Skeletal muscle tissue (tissue), 5 donors: ENCODE data around the gene MDFI. TPM values are rescaled to one million over a fixed set of nuclear protein-coding genes. Genes with fewer than 3 reads are reported as not detected.

Experiments
- H3K27ac ChIP-seq: one replicate; pipeline ENCODE4 v1.7.0; 2013; ENCODE audit warnings: mild to moderate bottlenecking, low read depth, low read length, inconsistent platforms
- H3K27me3 ChIP-seq, 3 donors: one replicate each; pipeline ENCODE4 v1.7.0; 2013; ENCODE audit warnings: low read length in 3 of 3; ENCODE audit not compliant: control insufficient read depth in 3 of 3, insufficient read depth in 3 of 3
- H3K36me3 ChIP-seq, 3 donors: one replicate each; pipeline ENCODE4 v1.7.0; 2013; ENCODE audit warnings: low read length in 3 of 3; ENCODE audit not compliant: control insufficient read depth in 3 of 3, insufficient read depth in 3 of 3
- H3K4me1 ChIP-seq, 3 donors: one replicate each; pipeline ENCODE4 v1.7.0; 2013; ENCODE audit warnings: low read length in 3 of 3, mild to moderate bottlenecking in 3 of 3; ENCODE audit not compliant: control insufficient read depth in 3 of 3, insufficient read depth in 3 of 3
- H3K4me3 ChIP-seq, 3 donors: one replicate each; pipeline ENCODE4 v1.7.0; 2013; ENCODE audit warnings: low read length in 3 of 3
- H3K9ac ChIP-seq, 3 donors: one replicate each; pipeline ENCODE4 v1.7.0; 2013; ENCODE audit warnings: low read length in 3 of 3, mild to moderate bottlenecking in 3 of 3, moderate library complexity in 2 of 3, low read depth in 1 of 3
- H3K9me3 ChIP-seq, 3 donors: one replicate each; pipeline ENCODE4 v1.7.0; 2013; ENCODE audit warnings: low read length in 3 of 3; ENCODE audit not compliant: control insufficient read depth in 3 of 3
- small RNA-seq: library from RNA; depleted of rRNA; stranded (forward); fragments of <200 nt; gene quantifications from one replicate; pipeline ENCODE3, GENCODE V24; 2014
- total RNA-seq: library from RNA; depleted of rRNA; stranded (reverse); fragments of >200 nt; gene quantifications from one replicate; pipeline ENCODE4 v1.2.3, GENCODE V29; 2014
- donor health status: Osteomylitis.

MDFI gene
- total RNA-seq, 1 donor from 2014 or later = 37.1 TPM

DNA sequence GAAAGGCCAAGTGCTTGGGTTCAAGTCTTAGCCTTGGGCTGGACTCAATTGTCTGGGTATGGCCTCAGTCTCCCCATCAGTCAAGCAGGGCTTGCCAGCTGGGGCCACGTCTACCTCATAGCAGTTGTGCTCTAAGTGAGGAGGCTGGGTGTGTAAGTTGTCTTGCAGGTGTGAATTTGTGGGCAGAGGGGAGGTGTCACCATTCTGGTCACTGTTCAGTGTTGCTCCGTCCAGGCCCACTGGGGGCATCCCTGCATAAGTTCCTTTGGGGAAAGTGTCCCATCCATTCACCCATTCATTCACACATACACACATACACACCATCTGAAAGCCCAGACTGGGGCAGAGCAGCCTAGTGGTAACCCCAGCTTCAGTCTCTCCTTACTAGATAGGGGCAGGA lies 60.8 kb downstream of the MDFI start:
- no peak overlapping the region for H3K4me3 ChIP-seq
- no peak overlapping the region for H3K27ac ChIP-seq
- no peaks in the 10 kb centered on the region for H3K9me3 ChIP-seq
- H3K27me3 ChIP-seq = no peaks in the 10 kb centered on the region
- H3K36me3 ChIP-seq = peaks cover 0 to 10% (median 5%) of the 10 kb centered on the region in 3 donors
- peaks cover 50 to 67% (median 52%) of the 10 kb centered on the region in 3 donors for H3K4me1 ChIP-seq
- H3K9ac ChIP-seq = no peak overlapping the region

DNA sequence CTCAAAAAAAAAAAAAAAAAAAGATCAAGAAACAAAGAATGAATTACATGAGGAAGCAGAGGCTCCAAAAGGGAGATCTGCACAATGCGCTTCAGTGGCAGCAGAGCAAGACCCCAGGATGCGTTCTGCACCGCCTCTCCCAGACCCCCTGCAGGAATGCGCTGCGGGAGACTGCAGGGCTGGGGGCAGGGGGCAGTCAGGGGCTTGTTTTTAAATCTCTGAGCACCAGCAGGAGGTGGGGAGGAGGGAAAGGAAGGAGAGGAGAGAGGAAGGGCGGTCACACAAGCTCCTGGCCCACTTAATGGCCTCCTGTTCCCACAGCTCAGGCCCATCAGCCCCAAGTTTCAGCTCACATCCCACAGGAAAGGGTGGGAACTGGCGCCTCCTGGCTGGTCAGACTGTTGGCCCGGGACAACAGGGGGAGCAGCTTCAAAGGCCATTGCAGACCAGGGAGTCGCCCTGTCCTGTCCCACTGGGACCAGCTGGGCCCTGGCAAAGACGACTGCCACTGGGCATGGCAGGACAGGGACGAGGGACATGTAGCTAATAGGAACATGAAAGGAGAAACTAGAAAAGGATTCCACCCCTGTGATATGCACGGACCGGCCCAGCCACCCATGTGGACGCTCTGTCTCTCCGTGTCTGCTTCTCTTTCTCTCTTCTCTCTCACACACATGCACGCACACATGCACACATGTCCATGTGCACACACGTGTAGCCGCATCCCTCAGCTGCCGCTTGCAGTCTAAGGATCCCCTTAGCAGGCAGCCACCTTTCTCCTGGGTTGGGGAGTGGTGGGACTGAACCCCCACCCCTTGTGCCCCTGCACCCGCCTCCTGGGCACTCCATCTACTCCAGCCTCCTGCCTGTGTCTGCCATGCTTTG lies 62.4 kb downstream of the MDFI start:
- H3K4me1 ChIP-seq = peaks cover 55 to 67% (median 56%) of the 10 kb centered on the region in 3 donors
- no peak overlapping the region for H3K27ac ChIP-seq

DNA sequence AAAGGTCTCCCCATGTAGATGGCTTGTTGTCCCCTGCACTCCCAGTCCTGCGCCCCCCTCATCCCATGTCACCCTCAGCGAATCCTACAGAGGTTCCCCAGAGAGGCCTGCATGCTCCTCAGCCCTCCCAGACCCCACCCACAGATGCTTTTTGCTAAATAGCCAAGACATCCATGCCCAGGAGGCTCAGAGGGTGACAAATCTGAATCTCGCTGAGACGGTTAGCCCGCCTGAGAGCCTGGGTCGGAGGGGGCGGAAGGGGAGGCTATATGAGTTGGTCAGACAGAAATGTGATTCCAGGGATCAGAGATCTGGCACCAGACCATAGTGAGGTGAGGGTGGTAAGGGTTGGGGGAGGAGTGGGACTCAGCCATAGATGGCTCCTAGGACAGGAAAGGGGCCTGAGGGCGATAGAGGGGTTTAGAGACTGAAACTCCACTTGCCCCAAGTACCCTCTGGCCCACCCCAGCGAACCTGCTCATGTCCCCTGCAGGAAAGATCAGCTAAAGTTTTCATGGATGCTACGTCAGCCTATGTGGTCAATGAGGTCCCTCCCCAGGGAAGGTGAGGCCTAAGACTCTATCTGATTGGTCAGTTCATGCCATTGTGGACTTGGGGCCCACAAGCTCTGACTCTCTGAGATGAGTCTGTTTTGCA lies 63.9 kb downstream of the MDFI start:
- Histone ChIP-seq H3K9me3 (no peaks in the 10 kb centered on the region), H3K4me3 (no peak overlapping the region), H3K27ac (no peak overlapping the region), H3K36me3 (peaks cover 0 to 10% (median 5%) of the 10 kb centered on the region in 3 donors), H3K4me1 (peaks cover 61 to 70% (median 66%) of the 10 kb centered on the region in 3 donors), H3K27me3 (no peaks in the 10 kb centered on the region), H3K9ac (peak overlapping the region in 2 of 3 donors; percentile 25 to 51)

More for the DNA sequence above, 62.4 kb downstream of the MDFI start:
- no peaks in the 10 kb centered on the region for H3K9me3 ChIP-seq
- H3K27me3 ChIP-seq = no peaks in the 10 kb centered on the region
- peaks cover 0 to 10% (median 5%) of the 10 kb centered on the region in 3 donors for H3K36me3 ChIP-seq
- H3K4me3 ChIP-seq = peak overlapping the region in 1 of 3 donors; percentile 22
- peak overlapping the region in 1 of 3 donors; percentile 25 for H3K9ac ChIP-seq

GRCh38 chr6:41702771-41703494 lies 64.7 kb downstream of the MDFI start:
- Histone ChIP-seq H3K36me3 (peaks cover 0 to 7% (median 5%) of the 10 kb centered on the region in 3 donors), H3K27me3 (no peaks in the 10 kb centered on the region), H3K9ac (no peak overlapping the region), H3K4me1 (peaks cover 68 to 77% (median 74%) of the 10 kb centered on the region in 3 donors), H3K9me3 (no peaks in the 10 kb centered on the region), H3K4me3 (no peak overlapping the region), H3K27ac (no peak overlapping the region)

Small RNAs within 50 kb of the gene (small RNA-seq; reads per million reads assigned to genes)
- 0.07 reads per million for gene MIR4641

Other genes with a start within 250 kb of the MDFI start
- gene FOXP4, start 92.1 kb upstream of the MDFI start, total RNA-seq = 1.6 TPM
- 7.8 TPM for gene TFEB, start 97.1 kb downstream of the MDFI start, total RNA-seq
- 0.52 TPM for gene PGC, start 108.9 kb downstream of the MDFI start, total RNA-seq
- 1.6 TPM for gene FRS3, start 141.4 kb downstream of the MDFI start, total RNA-seq
- 2.6 TPM for gene PRICKLE4, start 142.3 kb downstream of the MDFI start, total RNA-seq
- gene TOMM6, start 149.2 kb downstream of the MDFI start, total RNA-seq = 92.4 TPM